ENCODE data around the gene NKPD1.

DNA sequence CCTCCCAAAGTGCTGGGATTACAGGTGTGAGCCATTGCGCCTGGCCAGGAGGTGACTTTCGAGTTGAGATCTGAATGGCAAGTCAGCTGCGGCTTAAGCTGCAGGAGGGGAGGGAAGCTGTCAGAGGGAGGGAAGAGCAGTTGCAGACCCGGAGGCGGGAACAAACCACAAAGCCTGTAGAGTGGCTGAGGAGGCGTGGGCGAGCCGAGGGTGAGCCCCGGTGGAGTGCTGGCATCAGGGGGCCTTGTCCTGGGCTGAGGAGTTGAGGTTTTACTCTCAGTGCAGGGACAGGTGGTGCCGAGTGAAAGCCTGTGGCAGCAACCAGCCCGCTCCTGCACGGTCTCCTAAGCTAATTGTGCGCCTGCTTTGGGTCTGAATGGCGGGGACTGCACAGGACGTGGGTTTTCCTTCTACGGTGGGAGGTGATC is 43.6 kb downstream of the NKPD1 start:
- TF ChIP-seq, protein P1, sequence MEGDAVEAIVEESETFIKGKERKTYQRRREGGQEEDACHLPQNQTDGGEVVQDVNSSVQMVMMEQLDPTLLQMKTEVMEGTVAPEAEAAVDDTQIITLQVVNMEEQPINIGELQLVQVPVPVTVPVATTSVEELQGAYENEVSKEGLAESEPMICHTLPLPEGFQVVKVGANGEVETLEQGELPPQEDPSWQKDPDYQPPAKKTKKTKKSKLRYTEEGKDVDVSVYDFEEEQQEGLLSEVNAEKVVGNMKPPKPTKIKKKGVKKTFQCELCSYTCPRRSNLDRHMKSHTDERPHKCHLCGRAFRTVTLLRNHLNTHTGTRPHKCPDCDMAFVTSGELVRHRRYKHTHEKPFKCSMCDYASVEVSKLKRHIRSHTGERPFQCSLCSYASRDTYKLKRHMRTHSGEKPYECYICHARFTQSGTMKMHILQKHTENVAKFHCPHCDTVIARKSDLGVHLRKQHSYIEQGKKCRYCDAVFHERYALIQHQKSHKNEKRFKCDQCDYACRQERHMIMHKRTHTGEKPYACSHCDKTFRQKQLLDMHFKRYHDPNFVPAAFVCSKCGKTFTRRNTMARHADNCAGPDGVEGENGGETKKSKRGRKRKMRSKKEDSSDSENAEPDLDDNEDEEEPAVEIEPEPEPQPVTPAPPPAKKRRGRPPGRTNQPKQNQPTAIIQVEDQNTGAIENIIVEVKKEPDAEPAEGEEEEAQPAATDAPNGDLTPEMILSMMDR (IDR thresholded peaks at IDR 0.05): no peak
- TF ChIP-seq POLR2A (IDR thresholded peaks at IDR 0.05): no peak
